DOHH2 (cell line): ENCODE results near the gene MBD6.

Experiments used
- H3F3A ChIP-seq: fragments of 200-600 bp; sonication (generic), shearing (Covaris generic); 2 replicates; pipeline ENCODE4 v1.6.0; 2016; ENCODE audit warnings: antibody characterized with exemption, mild to moderate bottlenecking; ENCODE audit not compliant: control insufficient read depth, insufficient read depth
- H3K27ac ChIP-seq: fragments of 200-600 bp; sonication (generic); 2 replicates; pipeline ENCODE4 v1.5.1; 2014; ENCODE audit warnings: low read depth, mild to moderate bottlenecking, low read length, moderate library complexity
- H3K27me3 ChIP-seq: fragments of 200-600 bp; sonication (generic); 2 replicates; pipeline ENCODE4 v1.6.1; 2014; ENCODE audit warnings: mild to moderate bottlenecking, low read length, mixed read lengths; ENCODE audit not compliant: control insufficient read depth
- H3K36me3 ChIP-seq: fragments of 200-600 bp; sonication (generic); 2 replicates; pipeline ENCODE4 v1.6.1; 2014; ENCODE audit warnings: mild to moderate bottlenecking, low read length, moderate library complexity, mixed read lengths; ENCODE audit not compliant: control insufficient read depth
- H3K4me1 ChIP-seq: fragments of 200-600 bp; sonication (generic); 2 replicates; pipeline ENCODE4 v1.6.1; 2014; ENCODE audit warnings: mild to moderate bottlenecking, low read length, mixed read lengths; ENCODE audit not compliant: control insufficient read depth
- H3K4me2 ChIP-seq: fragments of 200-600 bp; sonication (generic); 2 replicates; pipeline ENCODE4 v1.6.0; 2014; ENCODE audit warnings: mild to moderate bottlenecking, low read length, moderate library complexity
- H3K4me3 ChIP-seq: fragments of 200-600 bp; sonication (generic); 2 replicates; pipeline ENCODE4 v1.5.1; 2014; ENCODE audit warnings: mild to moderate bottlenecking, low read length, mixed read lengths
- H3K79me2 ChIP-seq: fragments of 200-600 bp; sonication (generic); 2 replicates; pipeline ENCODE4 v1.6.1; 2014; ENCODE audit warnings: mild to moderate bottlenecking, low read length, mixed read lengths; ENCODE audit not compliant: control insufficient read depth
- H3K9me2 ChIP-seq: fragments of 200-600 bp; sonication (generic); replicated peaks from 2 replicates; pipeline ENCODE4 v1.6.1; 2014; ENCODE audit warnings: mild to moderate bottlenecking, low read length, mixed read lengths; ENCODE audit not compliant: control insufficient read depth
- H3K9me3 ChIP-seq: fragments of 200-600 bp; sonication (generic); 2 replicates; pipeline ENCODE4 v1.6.1; 2014; ENCODE audit warnings: antibody characterized with exemption, low read length, mixed read lengths; ENCODE audit not compliant: control insufficient read depth, insufficient read depth
- H4K20me1 ChIP-seq: fragments of 200-600 bp; sonication (generic); 2 replicates; pipeline ENCODE4 v1.6.0; 2014; ENCODE audit warnings: low read depth, mild to moderate bottlenecking, antibody characterized with exemption, low read length, moderate library complexity; ENCODE audit not compliant: control insufficient read depth, insufficient read depth
- CTCF ChIP-seq: fragments of 200-600 bp; sonication (generic); IDR thresholded peaks from one replicate; pipeline ENCODE4 v1.5.1; 2014; ENCODE audit warnings: antibody characterized with exemption, mild to moderate bottlenecking, low read depth, low read length; ENCODE audit not compliant: poor library complexity, severe bottlenecking
- EZH2phosphoT487 ChIP-seq: fragments of 200-600 bp; sonication (generic); IDR thresholded peaks from 2 replicates; pipeline ENCODE4 v1.6.1; 2017; ENCODE audit warnings: borderline replicate concordance, mild to moderate bottlenecking, antibody characterized with exemption, low read length, moderate library complexity, mixed read lengths

Gene MBD6

GRCh38 chr12:57545809-57546437 lies 23.3 kb downstream of the MBD6 start:
- peaks cover 6% of the 10 kb centered on the region; the same call in 1 of the 2 replicates for H3K27me3 ChIP-seq
- no peak overlapping the region for H3K27ac ChIP-seq
- TF ChIP-seq EZH2phosphoT487, result no peak

GRCh38 chr12:57546438-57547287 lies 24.0 kb downstream of the MBD6 start, which contains the start of gene DCTN2:
DCTN2 (minus strand) TSS chr12:57547192; CDS start chr12:57547063, 129 bp downstream.
- Histone ChIP-seq H3K27me3 (peaks cover 6% of the 10 kb centered on the region; the same call in 1 of the 2 replicates), H3K4me3 (peak within 1 kb of the TSS; percentile 80), H3F3A (peaks cover 9% of the 10 kb centered on the region), H3K4me1 (peaks cover 35% of the 10 kb centered on the region), H3K9me3 (no peaks in the 10 kb centered on the region), H3K27ac (peak within 1 kb of the TSS; percentile 11; the same call in 1 of the 2 replicates), H4K20me1 (no peaks in the 10 kb centered on the region), H3K4me2 (peak within 1 kb of the TSS; percentile 90), H3K9me2 (no peaks in the 10 kb centered on the region), H3K79me2 (peaks cover 31% of the 10 kb centered on the region), H3K36me3 (peaks cover 19% of the 10 kb centered on the region)
- TF ChIP-seq CTCF (no peak), EZH2phosphoT487 (no peak)

More at GRCh38 chr12:57545809-57546437, 23.3 kb downstream of the MBD6 start:
- peaks cover 35% of the 10 kb centered on the region for H3K4me1 ChIP-seq
- no peaks in the 10 kb centered on the region for H3K9me3 ChIP-seq
- H3K36me3 ChIP-seq, result peaks cover 24% of the 10 kb centered on the region
- no peaks in the 10 kb centered on the region for H4K20me1 ChIP-seq
- H3K79me2 ChIP-seq, result peaks cover 31% of the 10 kb centered on the region
- H3K9me2 ChIP-seq, result no peaks in the 10 kb centered on the region
- H3K4me3 ChIP-seq, result peak overlapping the region; percentile 80
- H3K4me2 ChIP-seq, result peak overlapping the region; percentile 90
- peaks cover 9% of the 10 kb centered on the region for H3F3A ChIP-seq

- Histone ChIP-seq H3K79me2 (peaks cover 31% of the 10 kb centered on the region), H3K4me3 (peak overlapping the region; percentile 80)
These were observed 24.8 kb downstream of the MBD6 start for GRCh38 chr12:57547288-57548012.

More at GRCh38 chr12:57547288-57548012, 24.8 kb downstream of the MBD6 start:
- no peak overlapping the region for H3K27ac ChIP-seq
- no peaks in the 10 kb centered on the region for H3K9me3 ChIP-seq
- TF ChIP-seq EZH2phosphoT487 (no peak), CTCF (no peak)
- H4K20me1 ChIP-seq, result no peaks in the 10 kb centered on the region
- H3K4me1 ChIP-seq, result peaks cover 35% of the 10 kb centered on the region
- H3K36me3 ChIP-seq, result peaks cover 17% of the 10 kb centered on the region
- peaks cover 9% of the 10 kb centered on the region for H3F3A ChIP-seq
- H3K4me2 ChIP-seq, result peak overlapping the region; percentile 90
- peaks cover 6% of the 10 kb centered on the region; the same call in 1 of the 2 replicates for H3K27me3 ChIP-seq
- no peaks in the 10 kb centered on the region for H3K9me2 ChIP-seq
